Dendritic cell treated with granulocyte-macrophage colony-stimulating factor and Interleukin-4, amounts not matched to agents 40 ng/mL and 50 ng/mL, for 4 days (primary cell): ENCODE data around the gene RPRD2.
A peak's percentile ranks its signal among the peaks of the same experiment; 100 is the strongest.

Experiments
- H3K27ac Mint-ChIP-seq: one replicate; pipeline ENCODE4 v1.8.0; 2022; ENCODE audit warnings: mild to moderate bottlenecking, mixed read lengths
- H3K27me3 Mint-ChIP-seq: one replicate; pipeline ENCODE4 v1.8.0; 2022; ENCODE audit warnings: mild to moderate bottlenecking, mixed read lengths
- H3K36me3 Mint-ChIP-seq: one replicate; pipeline ENCODE4 v1.8.0; 2022; ENCODE audit warnings: low read depth, mixed read lengths
- H3K4me1 Mint-ChIP-seq: one replicate; pipeline ENCODE4 v1.8.0; 2022; ENCODE audit warnings: low read depth, mixed read lengths
- H3K4me3 Mint-ChIP-seq: one replicate; pipeline ENCODE4 v1.8.0; 2022; ENCODE audit warnings: mild to moderate bottlenecking, moderate library complexity, mixed read lengths
- H3K9me3 Mint-ChIP-seq: one replicate; pipeline ENCODE4 v1.8.0; 2022; ENCODE audit warnings: mixed read lengths
- intact Hi-C: fragments of 100-400 bp; cut with micrococcal nuclease; formaldehyde crosslinking; loops from one replicate; pipeline ENCODE4 v1.15.0; 2022

The RPRD2 gene

GRCh38 chr1:150516050-150516591, 152.2 kb downstream of the RPRD2 start:
- peak overlapping the region; percentile 89 for H3K27ac Mint-ChIP-seq
- intact Hi-C loops, result no loop called here

DNA sequence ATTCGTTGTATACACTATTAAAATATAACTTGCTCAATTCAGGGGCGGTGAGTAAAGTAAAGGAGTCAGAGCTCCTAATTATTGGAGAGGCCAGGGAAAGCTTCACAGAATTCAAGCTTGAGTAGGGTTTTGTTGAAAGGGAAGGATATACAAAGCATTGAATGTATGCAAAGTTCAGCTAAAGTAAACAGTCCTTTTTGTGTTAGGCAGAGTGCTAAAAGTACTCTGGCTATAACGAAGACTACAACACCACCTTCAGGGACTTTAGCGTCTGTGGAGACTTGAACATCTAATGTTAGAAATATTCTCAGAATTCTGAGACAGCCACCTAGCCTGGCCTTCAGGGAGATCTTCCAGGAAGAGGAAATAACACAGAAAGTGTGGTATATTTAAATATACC, 152.7 kb downstream of the RPRD2 start:
- intact Hi-C loops, result no loop called here
- Mint-ChIP-seq H3K27me3 (peaks cover 7% of the 10 kb centered on the region), H3K9me3 (no peaks in the 10 kb centered on the region), H3K4me1 (peaks cover 25% of the 10 kb centered on the region), H3K36me3 (peaks cover 21% of the 10 kb centered on the region), H3K4me3 (no peak overlapping the region), H3K27ac (no peak overlapping the region)

More at GRCh38 chr1:150516050-150516591, 152.2 kb downstream of the RPRD2 start:
- Mint-ChIP-seq H3K9me3 (no peaks in the 10 kb centered on the region), H3K4me3 (peak overlapping the region; percentile 91), H3K36me3 (peaks cover 26% of the 10 kb centered on the region), H3K4me1 (peaks cover 25% of the 10 kb centered on the region), H3K27me3 (peaks cover 7% of the 10 kb centered on the region)

GRCh38 chr1:150521196-150521968, 157.4 kb downstream of the RPRD2 start:
- no peak overlapping the region for H3K27ac Mint-ChIP-seq
- H3K4me1 Mint-ChIP-seq, result peaks cover 2% of the 10 kb centered on the region
- H3K36me3 Mint-ChIP-seq, result no peaks in the 10 kb centered on the region

GRCh38 chr1:150525348-150525747, 161.4 kb downstream of the RPRD2 start:
- intact Hi-C loops, result no loop called here
- no peaks in the 10 kb centered on the region for H3K27me3 Mint-ChIP-seq
- H3K4me1 Mint-ChIP-seq, result no peaks in the 10 kb centered on the region
- no peaks in the 10 kb centered on the region for H3K36me3 Mint-ChIP-seq
- H3K27ac Mint-ChIP-seq, result no peak overlapping the region
- no peak overlapping the region for H3K4me3 Mint-ChIP-seq
- no peaks in the 10 kb centered on the region for H3K9me3 Mint-ChIP-seq

More at GRCh38 chr1:150521196-150521968, 157.4 kb downstream of the RPRD2 start:
- intact Hi-C loops, result no loop called here
- peaks cover under 1% of the 10 kb centered on the region for H3K27me3 Mint-ChIP-seq
- no peak overlapping the region for H3K4me3 Mint-ChIP-seq
- H3K9me3 Mint-ChIP-seq, result no peaks in the 10 kb centered on the region
